RCC 7860 (cell line): Measurements from ENCODE around the gene INA.

Experiments used
- DNase-seq: peaks from one replicate; pipeline ENCODE4 v3.0.0-alpha.2; 2015; ENCODE audit warnings: low spot score
- FAIRE-seq: peaks from 2 replicates; lab custom pipeline; 2012; peaks lifted over from hg19 to GRCh38; lab: Jason Lieb, UNC

INA gene

GRCh38 chr10:103265717-103266329 is 11.1 kb upstream of the INA start:
- DNase-seq (no peak), FAIRE-seq (no peak)

GRCh38 chr10:103273041-103273441 is 3.9 kb upstream of the INA start:
- DNase-seq, result peak; percentile 97
- peak; percentile 97 for FAIRE-seq

GRCh38 chr10:103276251-103276895 is 565 bp upstream of the INA start:
- no peak for FAIRE-seq
- DNase-seq, result no peak

GRCh38 chr10:103277713-103278536 is 987 bp downstream of the INA start:
- DNase-seq (no peak), FAIRE-seq (no peak)

GRCh38 chr10:103278537-103278823 is 1.5 kb downstream of the INA start:
- no peak for DNase-seq
- no peak for FAIRE-seq

GRCh38 chr10:103278862-103279298 is 1.9 kb downstream of the INA start:
- DNase-seq, result no peak
- no peak for FAIRE-seq

GRCh38 chr10:103280031-103280430 is 3.1 kb downstream of the INA start:
- FAIRE-seq (no peak), DNase-seq (no peak)

- FAIRE-seq, result no peak
- DNase-seq, result no peak
Measured at GRCh38 chr10:103280506-103280905, 3.6 kb downstream of the INA start.

GRCh38 chr10:103281753-103282152 is 4.8 kb downstream of the INA start:
- DNase-seq (no peak), FAIRE-seq (no peak)

- FAIRE-seq (no peak), DNase-seq (no peak)
Measured at GRCh38 chr10:103282961-103283360, 6.0 kb downstream of the INA start.

GRCh38 chr10:103284170-103284569 is 7.2 kb downstream of the INA start:
- DNase-seq, result no peak
- no peak for FAIRE-seq

GRCh38 chr10:103287992-103288391 is 11.1 kb downstream of the INA start:
- no peak for DNase-seq
- no peak for FAIRE-seq

- DNase-seq (no peak), FAIRE-seq (no peak)
Measured at GRCh38 chr10:103291588-103291987, 14.7 kb downstream of the INA start.

- FAIRE-seq (no peak), DNase-seq (no peak)
Measured at GRCh38 chr10:103295374-103296015, 18.6 kb downstream of the INA start.

- no peak for DNase-seq
- no peak for FAIRE-seq
Measured at GRCh38 chr10:103307594-103307993, 30.7 kb downstream of the INA start.

GRCh38 chr10:103310197-103310596 is 33.3 kb downstream of the INA start:
- DNase-seq, result no peak
- no peak for FAIRE-seq

- DNase-seq (no peak), FAIRE-seq (no peak)
Measured at GRCh38 chr10:103316087-103316486, 39.1 kb downstream of the INA start.

GRCh38 chr10:103327906-103328305 is 51.0 kb downstream of the INA start:
- FAIRE-seq (no peak), DNase-seq (no peak)

GRCh38 chr10:103333934-103334520 is 57.1 kb downstream of the INA start:
- peak; percentile 91 for FAIRE-seq

GRCh38 chr10:103334567-103334966 is 57.6 kb downstream of the INA start:
- FAIRE-seq, result no peak

More at GRCh38 chr10:103333934-103334520, 57.1 kb downstream of the INA start:
- peak; percentile 31 for DNase-seq

GRCh38 chr10:103336370-103336769 is 59.4 kb downstream of the INA start:
- no peak for FAIRE-seq
- no peak for DNase-seq

More at GRCh38 chr10:103334567-103334966, 57.6 kb downstream of the INA start:
- DNase-seq, result no peak
